Central memory CD8-positive, alpha-beta T cell (primary cell): ENCODE results near the gene GTF2F2.

Source experiments
- ATAC-seq: fragments of 150-1000 bp; cut with Tn5 transposase; replicated peaks from 2 replicates; pipeline ENCODE4 v1.10.0; 2022; ENCODE audit warnings: mild to moderate bottlenecking, moderate FRiP score, moderate number of reproducible peaks; ENCODE audit not compliant: poor library complexity, severe bottlenecking; ENCODE audit errors: extremely low read depth
- DNase-seq, 2 donors: peaks; one replicate each; pipeline ENCODE4 v3.0.0; 2021; ENCODE audit warnings: low spot score in 2 of 2
- H3K27ac Mint-ChIP-seq: one replicate; pipeline ENCODE4 v1.8.0; 2022; ENCODE audit warnings: low read depth, mild to moderate bottlenecking, moderate library complexity, mixed read lengths
- H3K27me3 Mint-ChIP-seq: one replicate; pipeline ENCODE4 v1.8.0; 2022; ENCODE audit warnings: mixed read lengths
- H3K36me3 Mint-ChIP-seq: one replicate; pipeline ENCODE4 v1.8.0; 2022; ENCODE audit warnings: mild to moderate bottlenecking, moderate library complexity, mixed read lengths; ENCODE audit not compliant: insufficient read depth
- H3K4me1 Mint-ChIP-seq: one replicate; pipeline ENCODE4 v1.8.0; 2022; ENCODE audit warnings: mixed read lengths
- H3K4me3 Mint-ChIP-seq: one replicate; pipeline ENCODE4 v1.8.0; 2022; ENCODE audit warnings: mild to moderate bottlenecking, moderate library complexity, mixed read lengths
- H3K9me3 Mint-ChIP-seq: one replicate; pipeline ENCODE4 v1.8.0; 2022; ENCODE audit warnings: mixed read lengths

Gene GTF2F2

DNA sequence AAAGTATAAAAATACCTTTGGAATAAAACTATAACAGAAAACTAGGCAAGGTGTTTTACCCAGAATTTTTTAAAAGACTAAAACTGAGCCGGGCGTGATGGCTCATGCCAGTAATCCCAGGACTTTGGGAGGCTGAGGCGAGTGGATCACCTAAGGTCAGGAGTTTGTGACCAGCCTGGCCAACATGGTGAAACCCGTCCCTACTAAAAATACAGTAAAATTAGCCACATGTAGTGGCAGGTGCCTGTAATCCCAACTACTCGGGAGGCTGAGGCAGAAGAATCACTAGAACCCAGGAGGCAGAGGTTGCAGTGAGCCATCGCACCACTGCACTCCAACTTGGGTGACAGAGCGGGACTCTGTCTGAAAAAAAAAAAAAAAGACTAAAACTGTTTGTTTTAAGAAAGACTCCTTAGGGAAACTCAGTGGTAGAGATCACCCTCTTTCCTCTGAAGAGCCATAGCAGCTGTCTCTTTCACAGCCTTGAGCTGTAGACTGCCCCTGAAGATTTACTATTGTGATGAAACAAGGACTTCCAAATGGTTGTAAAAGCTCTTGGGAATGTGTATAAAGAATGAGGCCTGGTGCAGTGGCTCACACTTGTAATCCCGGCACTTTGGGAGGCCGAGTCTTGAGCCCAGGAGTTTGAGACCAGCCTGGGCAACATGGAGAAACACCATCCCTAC is 95.2 kb downstream of the GTF2F2 start:
- H3K27ac Mint-ChIP-seq = no peak overlapping the region
- no peaks in the 10 kb centered on the region for H3K27me3 Mint-ChIP-seq
- H3K9me3 Mint-ChIP-seq = no peaks in the 10 kb centered on the region
- H3K4me1 Mint-ChIP-seq = peaks cover 5% of the 10 kb centered on the region
- ATAC-seq (no peak), DNase-seq (no peak)
- no peak overlapping the region for H3K4me3 Mint-ChIP-seq
- peaks cover 11% of the 10 kb centered on the region for H3K36me3 Mint-ChIP-seq

GRCh38 chr13:45216193-45216592 is 95.9 kb downstream of the GTF2F2 start:
- Mint-ChIP-seq H3K4me3 (no peak overlapping the region), H3K4me1 (no peaks in the 10 kb centered on the region), H3K9me3 (no peaks in the 10 kb centered on the region), H3K36me3 (peaks cover 7% of the 10 kb centered on the region), H3K27ac (no peak overlapping the region), H3K27me3 (no peaks in the 10 kb centered on the region)
- no peak for ATAC-seq
- DNase-seq = no peak

- no peak for ATAC-seq
- Mint-ChIP-seq H3K9me3 (no peaks in the 10 kb centered on the region), H3K36me3 (peaks cover 6% of the 10 kb centered on the region), H3K4me1 (no peaks in the 10 kb centered on the region), H3K27ac (no peak overlapping the region), H3K4me3 (no peak overlapping the region), H3K27me3 (no peaks in the 10 kb centered on the region)
- no peak for DNase-seq
These were observed 98.4 kb downstream of the GTF2F2 start for GRCh38 chr13:45218689-45219088.

- peaks cover 6% of the 10 kb centered on the region for H3K36me3 Mint-ChIP-seq
- H3K9me3 Mint-ChIP-seq = no peaks in the 10 kb centered on the region
- no peaks in the 10 kb centered on the region for H3K4me1 Mint-ChIP-seq
- H3K27ac Mint-ChIP-seq = no peak overlapping the region
- ATAC-seq = no peak
- H3K27me3 Mint-ChIP-seq = no peaks in the 10 kb centered on the region
- no peak for DNase-seq
- H3K4me3 Mint-ChIP-seq = no peak overlapping the region
These were observed 99.0 kb downstream of the GTF2F2 start for GRCh38 chr13:45219123-45219891.

GRCh38 chr13:45219938-45220375 is 99.6 kb downstream of the GTF2F2 start:
- H3K4me1 Mint-ChIP-seq = no peaks in the 10 kb centered on the region
- no peaks in the 10 kb centered on the region for H3K9me3 Mint-ChIP-seq
- H3K4me3 Mint-ChIP-seq = no peak overlapping the region
- H3K27ac Mint-ChIP-seq = peak overlapping the region; percentile 24
- ATAC-seq = no peak
- no peaks in the 10 kb centered on the region for H3K27me3 Mint-ChIP-seq
- peaks cover 6% of the 10 kb centered on the region for H3K36me3 Mint-ChIP-seq
- DNase-seq = no peak

DNA sequence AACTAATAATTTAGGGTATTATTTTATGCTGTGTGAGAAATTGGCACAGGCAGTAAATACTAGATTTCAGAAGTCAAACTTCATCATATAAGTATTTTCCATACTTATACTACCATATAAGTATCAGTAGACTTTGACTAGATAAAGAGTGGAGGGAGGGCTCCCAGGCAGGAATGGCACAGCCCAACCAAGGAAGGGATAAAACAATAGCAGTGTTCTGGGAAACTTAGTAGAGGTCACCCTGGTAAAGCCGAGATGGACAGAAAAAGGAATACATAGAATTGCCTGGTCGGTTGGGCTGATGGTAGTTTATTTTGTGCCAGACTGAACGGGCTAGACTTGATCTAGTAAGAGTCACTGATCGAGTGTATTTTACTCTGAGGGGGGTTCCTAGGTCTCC is 100.1 kb downstream of the GTF2F2 start:
- Mint-ChIP-seq H3K36me3 (peaks cover 6% of the 10 kb centered on the region), H3K27ac (peak overlapping the region; percentile 24), H3K4me3 (no peak overlapping the region), H3K27me3 (no peaks in the 10 kb centered on the region), H3K4me1 (no peaks in the 10 kb centered on the region), H3K9me3 (no peaks in the 10 kb centered on the region)
- DNase-seq (no peak), ATAC-seq (no peak)

DNA sequence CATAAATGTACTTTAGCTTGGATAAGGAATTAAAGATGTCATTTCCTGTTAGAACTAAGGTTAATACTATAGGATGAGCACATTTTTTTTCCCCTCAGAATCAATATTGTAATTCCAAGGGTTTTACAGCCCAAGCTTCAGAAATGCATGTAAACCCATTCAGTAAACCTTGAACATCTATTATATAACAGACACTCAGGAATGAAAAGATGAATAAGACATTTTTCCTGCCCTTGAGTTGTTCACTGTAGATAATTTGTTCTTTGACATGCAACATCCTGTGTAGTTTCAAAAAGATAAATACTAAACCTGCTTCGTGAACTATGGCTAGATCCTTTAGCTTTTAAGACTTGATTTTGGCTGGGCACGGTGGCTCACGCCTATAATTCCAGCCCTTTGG is 102.2 kb downstream of the GTF2F2 start:
- H3K27me3 Mint-ChIP-seq = no peaks in the 10 kb centered on the region

DNA sequence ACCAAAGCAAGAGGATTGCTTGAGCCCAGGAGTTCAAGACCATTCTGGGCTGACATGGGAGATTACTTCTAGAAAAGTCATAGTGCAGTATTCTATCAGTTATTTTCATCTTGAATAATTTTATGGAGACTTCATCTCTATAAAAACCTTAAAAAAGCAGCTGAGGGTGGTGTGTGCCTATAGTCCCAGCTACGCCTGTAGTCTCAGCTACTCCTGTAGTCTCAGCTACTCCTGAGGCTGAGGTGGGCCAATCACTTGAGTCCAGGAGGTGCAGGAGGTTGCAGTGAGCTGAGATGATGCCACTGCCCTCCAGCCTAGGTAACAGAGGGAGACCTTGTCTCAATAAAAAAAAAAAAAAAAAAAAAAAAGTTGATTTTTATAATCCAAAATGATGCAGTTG is 102.6 kb downstream of the GTF2F2 start:
- Mint-ChIP-seq H3K27me3 (no peaks in the 10 kb centered on the region), H3K36me3 (peaks cover 6% of the 10 kb centered on the region), H3K27ac (no peak overlapping the region), H3K9me3 (no peaks in the 10 kb centered on the region), H3K4me1 (no peaks in the 10 kb centered on the region), H3K4me3 (no peak overlapping the region)
- ATAC-seq (no peak), DNase-seq (no peak)

More for the DNA sequence above, 102.2 kb downstream of the GTF2F2 start:
- no peak for DNase-seq
- no peak for ATAC-seq
- Mint-ChIP-seq H3K9me3 (no peaks in the 10 kb centered on the region), H3K4me3 (no peak overlapping the region), H3K36me3 (peaks cover 6% of the 10 kb centered on the region), H3K4me1 (no peaks in the 10 kb centered on the region), H3K27ac (no peak overlapping the region)

DNA sequence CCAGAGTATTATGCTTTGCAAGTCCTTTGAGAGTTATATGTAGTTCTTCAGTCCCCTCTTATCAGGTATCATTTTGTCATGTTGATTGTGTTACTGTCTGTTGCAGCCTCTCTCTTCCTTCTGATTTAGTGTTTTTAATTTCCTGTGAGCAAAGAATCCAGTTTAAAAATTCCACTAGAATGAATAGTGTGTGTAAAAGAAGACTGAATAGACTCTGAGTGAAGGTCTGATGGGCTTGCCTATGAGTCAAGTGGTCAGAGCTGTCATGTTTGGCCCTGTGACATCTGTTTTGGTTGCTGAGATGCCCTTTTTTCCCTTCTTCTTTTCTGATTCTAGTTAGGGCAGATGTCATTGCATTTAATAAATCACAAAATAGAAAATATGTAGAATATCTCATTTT is 103.9 kb downstream of the GTF2F2 start:
- peaks cover 6% of the 10 kb centered on the region for H3K36me3 Mint-ChIP-seq
- H3K9me3 Mint-ChIP-seq = no peaks in the 10 kb centered on the region
- no peaks in the 10 kb centered on the region for H3K4me1 Mint-ChIP-seq
- no peak overlapping the region for H3K27ac Mint-ChIP-seq
- no peaks in the 10 kb centered on the region for H3K27me3 Mint-ChIP-seq
- H3K4me3 Mint-ChIP-seq = no peak overlapping the region
- ATAC-seq (no peak), DNase-seq (no peak)

DNA sequence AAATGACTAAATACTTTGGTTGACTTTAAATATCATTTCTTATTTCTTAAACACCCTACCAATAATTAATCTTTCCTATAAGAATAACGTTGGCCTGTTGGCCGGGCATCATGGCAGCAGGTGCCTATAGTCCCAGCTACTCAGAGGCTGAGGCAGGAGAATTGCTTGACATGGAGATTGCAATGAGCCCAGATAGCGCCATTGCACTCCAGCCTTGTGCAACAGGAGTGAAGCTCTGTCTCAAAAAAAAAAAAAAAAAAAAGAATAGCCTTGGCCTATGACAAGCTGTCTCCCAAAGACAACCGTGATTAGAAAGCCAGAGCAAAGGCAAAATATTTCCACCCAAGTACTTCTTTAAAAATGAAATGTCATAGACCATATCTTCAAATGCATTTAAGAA is 105.1 kb downstream of the GTF2F2 start:
- ATAC-seq (no peak), DNase-seq (no peak)
- no peaks in the 10 kb centered on the region for H3K9me3 Mint-ChIP-seq
- H3K27me3 Mint-ChIP-seq = no peaks in the 10 kb centered on the region
- H3K4me3 Mint-ChIP-seq = no peak overlapping the region
- no peak overlapping the region for H3K27ac Mint-ChIP-seq
- H3K4me1 Mint-ChIP-seq = no peaks in the 10 kb centered on the region
- peaks cover 4% of the 10 kb centered on the region for H3K36me3 Mint-ChIP-seq

GRCh38 chr13:45226024-45226423 is 105.7 kb downstream of the GTF2F2 start:
- no peaks in the 10 kb centered on the region for H3K9me3 Mint-ChIP-seq
- no peak for ATAC-seq
- DNase-seq = no peak
- H3K4me3 Mint-ChIP-seq = no peak overlapping the region
- no peaks in the 10 kb centered on the region for H3K27me3 Mint-ChIP-seq
- peaks cover 4% of the 10 kb centered on the region for H3K36me3 Mint-ChIP-seq
- no peak overlapping the region for H3K27ac Mint-ChIP-seq
- no peaks in the 10 kb centered on the region for H3K4me1 Mint-ChIP-seq

GRCh38 chr13:45228002-45228401 is 107.7 kb downstream of the GTF2F2 start:
- Mint-ChIP-seq H3K36me3 (no peaks in the 10 kb centered on the region), H3K9me3 (no peaks in the 10 kb centered on the region), H3K27me3 (no peaks in the 10 kb centered on the region), H3K27ac (no peak overlapping the region), H3K4me1 (peaks cover 7% of the 10 kb centered on the region), H3K4me3 (no peak overlapping the region)
- ATAC-seq = no peak
- no peak for DNase-seq

GRCh38 chr13:45229172-45229571 is 108.9 kb downstream of the GTF2F2 start:
- ATAC-seq = no peak
- Mint-ChIP-seq H3K27me3 (no peaks in the 10 kb centered on the region), H3K4me1 (peaks cover 7% of the 10 kb centered on the region), H3K36me3 (no peaks in the 10 kb centered on the region), H3K27ac (no peak overlapping the region), H3K9me3 (no peaks in the 10 kb centered on the region), H3K4me3 (no peak overlapping the region)
- DNase-seq = no peak
